Measurements from ENCODE around the gene OSER1. TPM values are rescaled to one million over a fixed set of nuclear protein-coding genes. Genes with fewer than 3 reads are reported as not detected.

Gene OSER1
- total and polyA plus RNA-seq, 5 donors from 2014 or later, result 48.4 to 137 (median 68.8) TPM

DNA sequence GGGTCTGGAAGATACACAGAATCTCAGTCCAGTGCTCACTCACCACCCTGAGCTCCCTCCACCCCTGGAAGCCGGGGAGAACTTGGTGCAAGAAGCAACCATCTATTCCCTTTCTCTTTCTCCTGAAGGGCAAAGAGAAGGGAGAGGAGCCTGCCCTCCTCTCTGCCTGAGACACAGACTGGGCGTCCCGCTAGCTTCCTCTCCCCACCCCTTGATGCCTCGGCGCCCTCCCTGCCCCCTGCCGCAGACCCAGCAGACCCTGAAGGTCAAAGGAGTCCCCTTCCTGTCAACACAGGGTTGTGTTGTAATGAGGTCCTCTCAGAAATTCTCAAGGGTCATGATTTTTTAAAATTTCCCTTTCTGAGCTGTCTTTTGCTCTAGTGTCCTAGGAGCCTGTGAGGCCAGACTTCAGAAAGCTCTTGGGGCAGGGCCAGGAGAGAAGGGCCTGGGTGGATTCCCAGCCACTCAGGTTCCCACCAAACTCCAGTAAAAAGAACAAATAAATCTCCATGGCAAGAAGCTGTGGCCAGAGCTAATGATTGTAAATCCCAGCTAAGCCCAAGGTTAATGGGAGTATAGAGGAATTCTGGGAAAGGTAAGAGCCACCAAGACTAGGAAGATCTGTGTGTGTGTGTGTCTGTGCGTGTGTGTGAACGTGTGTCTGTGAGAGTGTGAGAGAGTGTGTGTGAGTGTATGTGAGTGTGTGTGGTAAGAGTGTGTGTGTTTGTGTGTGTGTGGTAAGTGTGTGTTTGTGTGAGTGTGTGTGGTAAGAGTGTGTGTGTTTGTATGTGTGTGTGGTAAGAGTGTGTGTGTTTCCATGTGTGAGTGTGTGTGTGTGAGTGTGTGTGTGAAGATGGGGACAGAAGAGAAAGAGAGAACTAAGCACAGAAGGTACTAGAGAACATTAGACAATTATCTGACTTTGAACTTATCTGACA lies 22.5 kb downstream of the OSER1 start:
- Mint-ChIP-seq H3K27me3 (peaks cover 47% of the 10 kb centered on the region), H3K9me3 (peaks cover 0 to 2% (median 0%) of the 10 kb centered on the region in 7 donors), H3K36me3 (no peaks in the 10 kb centered on the region), H3K4me3 (no peak overlapping the region), H3K4me1 (peaks cover 0 to 6% (median 2%) of the 10 kb centered on the region in 4 donors), H3K27ac (no peak overlapping the region)
- DNase-seq (no peak), ATAC-seq (ENCODE audit: low read depth in 2 of 2) (no peak)
- Histone ChIP-seq H3K36me3 (ENCODE audit: control insufficient read depth, insufficient read depth, low read length) (no peaks in the 10 kb centered on the region), H3K27ac (ENCODE audit: insufficient read depth, low read length, poor library complexity, severe bottlenecking) (no peak overlapping the region), H3K9me3 (ENCODE audit: control insufficient read depth in 2 of 2, low read length in 2 of 2) (no peaks in the 10 kb centered on the region), H3K4me1 (ENCODE audit: control insufficient read depth, insufficient read depth, low read length, poor library complexity, severe bottlenecking) (peaks cover 7% of the 10 kb centered on the region), H3K27me3 (ENCODE audit: control insufficient read depth, insufficient read depth, low read length) (peaks cover 21% of the 10 kb centered on the region), H3K4me3 (ENCODE audit: low read depth, low read length) (no peak overlapping the region)

- H3K4me3 Mint-ChIP-seq, result peak within 1 kb of the TSS in 1 of 4 donors; percentile 1
- no peaks in the 10 kb centered on the region for H3K36me3 Mint-ChIP-seq
- Histone ChIP-seq H3K4me3 (ENCODE audit: low read depth, low read length) (no peak within 1 kb of the TSS), H3K27me3 (ENCODE audit: control insufficient read depth, insufficient read depth, low read length) (peaks cover 21% of the 10 kb centered on the region), H3K27ac (ENCODE audit: insufficient read depth, low read length, poor library complexity, severe bottlenecking) (no peak within 1 kb of the TSS), H3K4me1 (ENCODE audit: control insufficient read depth, insufficient read depth, low read length, poor library complexity, severe bottlenecking) (peaks cover 7% of the 10 kb centered on the region), H3K9me3 (ENCODE audit: control insufficient read depth in 2 of 2, low read length in 2 of 2) (no peaks in the 10 kb centered on the region), H3K36me3 (ENCODE audit: control insufficient read depth, insufficient read depth, low read length) (no peaks in the 10 kb centered on the region)
- DNase-seq (no peak), ATAC-seq (ENCODE audit: low read depth in 2 of 2) (no peak)
- H3K27me3 Mint-ChIP-seq, result peaks cover 53% of the 10 kb centered on the region
- no peak within 1 kb of the TSS for H3K27ac Mint-ChIP-seq
- peaks cover 0 to 2% (median 0%) of the 10 kb centered on the region in 7 donors for H3K9me3 Mint-ChIP-seq
- H3K4me1 Mint-ChIP-seq, result peaks cover 0 to 6% (median 2%) of the 10 kb centered on the region in 4 donors
These were observed 23.4 kb downstream of the OSER1 start, which contains the start of gene JPH2 for GRCh38 chr20:44187054-44187771. Gene JPH2, minus strand, starts transcription at chr20:44187188. Its CDS starts 483 bp downstream, at chr20:44186705.

GRCh38 chr20:44186674-44187053 lies 23.9 kb downstream of the OSER1 start:
- Mint-ChIP-seq H3K27ac (no peak overlapping the region), H3K4me1 (peaks cover 0 to 6% (median 2%) of the 10 kb centered on the region in 4 donors), H3K27me3 (peaks cover 57% of the 10 kb centered on the region), H3K36me3 (no peaks in the 10 kb centered on the region), H3K4me3 (no peak overlapping the region), H3K9me3 (peaks cover 0 to 2% (median 0%) of the 10 kb centered on the region in 7 donors)
- no peak overlapping the region for H3K4me3 ChIP-seq (ENCODE audit: low read depth, low read length)
- no peak for DNase-seq
- no peaks in the 10 kb centered on the region for H3K36me3 ChIP-seq (ENCODE audit: control insufficient read depth, insufficient read depth, low read length)
- H3K27ac ChIP-seq (ENCODE audit: insufficient read depth, low read length, poor library complexity, severe bottlenecking), result no peak overlapping the region
- H3K9me3 ChIP-seq (ENCODE audit: control insufficient read depth in 2 of 2, low read length in 2 of 2), result no peaks in the 10 kb centered on the region
- ATAC-seq (ENCODE audit: low read depth in 2 of 2), result no peak
- peaks cover 7% of the 10 kb centered on the region for H3K4me1 ChIP-seq (ENCODE audit: control insufficient read depth, insufficient read depth, low read length, poor library complexity, severe bottlenecking)
- H3K27me3 ChIP-seq (ENCODE audit: control insufficient read depth, insufficient read depth, low read length), result peaks cover 21% of the 10 kb centered on the region

GRCh38 chr20:44186201-44186600 lies 24.4 kb downstream of the OSER1 start:
- H3K4me1 Mint-ChIP-seq, result peaks cover 0 to 6% (median 2%) of the 10 kb centered on the region in 4 donors
- no peak overlapping the region for H3K27ac Mint-ChIP-seq
- no peaks in the 10 kb centered on the region for H3K9me3 ChIP-seq (ENCODE audit: control insufficient read depth in 2 of 2, low read length in 2 of 2)
- no peak overlapping the region for H3K27ac ChIP-seq (ENCODE audit: insufficient read depth, low read length, poor library complexity, severe bottlenecking)
- ATAC-seq (ENCODE audit: low read depth in 2 of 2) (no peak), DNase-seq (no peak)
- H3K9me3 Mint-ChIP-seq, result peaks cover 0 to 2% (median 0%) of the 10 kb centered on the region in 7 donors
- peaks cover 61% of the 10 kb centered on the region for H3K27me3 Mint-ChIP-seq
- H3K36me3 ChIP-seq (ENCODE audit: control insufficient read depth, insufficient read depth, low read length), result no peaks in the 10 kb centered on the region
- H3K36me3 Mint-ChIP-seq, result no peaks in the 10 kb centered on the region
- H3K4me1 ChIP-seq (ENCODE audit: control insufficient read depth, insufficient read depth, low read length, poor library complexity, severe bottlenecking), result peaks cover 7% of the 10 kb centered on the region
- peaks cover 21% of the 10 kb centered on the region for H3K27me3 ChIP-seq (ENCODE audit: control insufficient read depth, insufficient read depth, low read length)
- peak overlapping the region in 1 of 4 donors; percentile 1 for H3K4me3 Mint-ChIP-seq
- H3K4me3 ChIP-seq (ENCODE audit: low read depth, low read length), result no peak overlapping the region

- Histone ChIP-seq H3K27ac (ENCODE audit: insufficient read depth, low read length, poor library complexity, severe bottlenecking) (no peak overlapping the region), H3K27me3 (ENCODE audit: control insufficient read depth, insufficient read depth, low read length) (peaks cover 21% of the 10 kb centered on the region), H3K36me3 (ENCODE audit: control insufficient read depth, insufficient read depth, low read length) (no peaks in the 10 kb centered on the region), H3K9me3 (ENCODE audit: control insufficient read depth in 2 of 2, low read length in 2 of 2) (no peaks in the 10 kb centered on the region), H3K4me1 (ENCODE audit: control insufficient read depth, insufficient read depth, low read length, poor library complexity, severe bottlenecking) (peaks cover 7% of the 10 kb centered on the region), H3K4me3 (ENCODE audit: low read depth, low read length) (no peak overlapping the region)
- H3K27me3 Mint-ChIP-seq, result peaks cover 62% of the 10 kb centered on the region
- peaks cover 0 to 2% (median 0%) of the 10 kb centered on the region in 7 donors for H3K9me3 Mint-ChIP-seq
- H3K27ac Mint-ChIP-seq, result no peak overlapping the region
- peak overlapping the region in 1 of 4 donors; percentile 62 for H3K4me3 Mint-ChIP-seq
- no peak for DNase-seq
- no peaks in the 10 kb centered on the region for H3K36me3 Mint-ChIP-seq
- ATAC-seq (ENCODE audit: low read depth in 2 of 2), result no peak
- peaks cover 0 to 6% (median 2%) of the 10 kb centered on the region in 4 donors for H3K4me1 Mint-ChIP-seq
These were observed 25.0 kb downstream of the OSER1 start for GRCh38 chr20:44185574-44185973.

DNA sequence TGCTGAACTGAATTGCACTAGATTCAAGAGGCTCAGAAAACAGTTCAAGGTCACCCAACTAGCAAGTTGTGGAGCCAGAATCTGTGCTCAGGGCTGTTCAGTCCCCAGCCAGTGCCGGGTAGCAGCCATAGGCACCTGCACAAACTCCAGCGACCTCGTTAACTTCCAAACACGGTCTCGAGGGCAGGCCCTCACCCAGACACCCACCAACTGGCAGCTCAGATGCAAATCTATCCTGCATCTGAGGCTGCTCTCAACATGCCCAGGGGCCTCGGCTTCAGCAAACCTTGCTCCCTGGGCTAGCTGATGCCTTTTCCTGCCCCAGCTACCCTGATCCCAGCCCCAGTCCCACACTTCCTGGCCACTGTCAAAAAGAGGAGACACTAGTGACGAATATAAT lies 27.3 kb downstream of the OSER1 start:
- Histone ChIP-seq H3K27me3 (ENCODE audit: control insufficient read depth, insufficient read depth, low read length) (peaks cover 15% of the 10 kb centered on the region), H3K27ac (ENCODE audit: insufficient read depth, low read length, poor library complexity, severe bottlenecking) (no peak overlapping the region), H3K9me3 (ENCODE audit: control insufficient read depth in 2 of 2, low read length in 2 of 2) (no peaks in the 10 kb centered on the region), H3K4me3 (ENCODE audit: low read depth, low read length) (no peak overlapping the region), H3K4me1 (ENCODE audit: control insufficient read depth, insufficient read depth, low read length, poor library complexity, severe bottlenecking) (peaks cover 7% of the 10 kb centered on the region), H3K36me3 (ENCODE audit: control insufficient read depth, insufficient read depth, low read length) (no peaks in the 10 kb centered on the region)
- no peaks in the 10 kb centered on the region for H3K36me3 Mint-ChIP-seq
- peaks cover 0 to 6% (median 0%) of the 10 kb centered on the region in 4 donors for H3K4me1 Mint-ChIP-seq
- peaks cover 61% of the 10 kb centered on the region for H3K27me3 Mint-ChIP-seq
- H3K27ac Mint-ChIP-seq, result no peak overlapping the region
- H3K4me3 Mint-ChIP-seq, result no peak overlapping the region
- peaks cover 0 to 2% (median 0%) of the 10 kb centered on the region in 7 donors for H3K9me3 Mint-ChIP-seq
- ATAC-seq (ENCODE audit: low read depth in 2 of 2) (no peak), DNase-seq (no peak)

DNA sequence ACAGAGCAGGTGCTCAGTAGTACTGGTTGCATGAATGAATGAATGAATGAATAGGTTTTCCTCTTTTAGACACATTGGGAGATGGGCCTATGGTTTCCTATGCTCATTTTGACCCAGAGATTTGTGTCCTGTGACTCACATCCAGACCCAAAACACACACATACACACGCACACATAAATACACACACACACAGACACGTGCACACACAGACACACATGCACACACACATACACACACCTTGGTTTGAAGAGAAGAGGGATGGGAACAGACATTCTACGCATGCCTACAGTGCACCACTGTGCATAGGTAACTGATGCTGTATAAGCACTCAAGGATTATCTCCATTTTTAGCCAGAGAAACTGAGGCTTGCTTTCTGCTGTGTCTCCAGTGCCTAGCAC lies 27.7 kb downstream of the OSER1 start:
- no peaks in the 10 kb centered on the region for H3K9me3 ChIP-seq (ENCODE audit: control insufficient read depth in 2 of 2, low read length in 2 of 2)
- peaks cover 0 to 2% (median 0%) of the 10 kb centered on the region in 7 donors for H3K9me3 Mint-ChIP-seq
- no peak for DNase-seq
- no peaks in the 10 kb centered on the region for H3K36me3 Mint-ChIP-seq
- H3K27me3 Mint-ChIP-seq, result peaks cover 61% of the 10 kb centered on the region
- H3K4me3 Mint-ChIP-seq, result no peak overlapping the region
- H3K4me1 Mint-ChIP-seq, result peaks cover 0 to 6% (median 0%) of the 10 kb centered on the region in 4 donors
- no peak overlapping the region for H3K4me3 ChIP-seq (ENCODE audit: low read depth, low read length)
- H3K36me3 ChIP-seq (ENCODE audit: control insufficient read depth, insufficient read depth, low read length), result no peaks in the 10 kb centered on the region
- H3K27ac Mint-ChIP-seq, result no peak overlapping the region
- ATAC-seq (ENCODE audit: low read depth in 2 of 2), result no peak
- peaks cover 14% of the 10 kb centered on the region for H3K27me3 ChIP-seq (ENCODE audit: control insufficient read depth, insufficient read depth, low read length)
- peaks cover 7% of the 10 kb centered on the region for H3K4me1 ChIP-seq (ENCODE audit: control insufficient read depth, insufficient read depth, low read length, poor library complexity, severe bottlenecking)
- no peak overlapping the region for H3K27ac ChIP-seq (ENCODE audit: insufficient read depth, low read length, poor library complexity, severe bottlenecking)
